Choroid plexus epithelial cell (primary cell): ENCODE results near the gene PTPN13.

Experiments used
- DNase-seq: peaks from one replicate; pipeline ENCODE4 v3.0.0-alpha.2; 2010; ENCODE audit warnings: low read depth
- H3K4me3 ChIP-seq: 2 replicates; pipeline ENCODE4 v1.5.1; 2011; ENCODE audit warnings: low read depth, mild to moderate bottlenecking, control low read depth, low read length, moderate library complexity
- CTCF ChIP-seq: conservative IDR thresholded peaks from 2 replicates; pipeline ENCODE4 v1.5.1; 2011; ENCODE audit warnings: low read depth, mild to moderate bottlenecking, control low read depth, inconsistent platforms, low read length, moderate library complexity

PTPN13 gene

GRCh38 chr4:86721412-86721811, 127.3 kb downstream of the PTPN13 start:
- no peak for TF ChIP-seq CTCF
- no peak overlapping the region for H3K4me3 ChIP-seq
- no peak for DNase-seq

- no peak overlapping the region for H3K4me3 ChIP-seq
- TF ChIP-seq CTCF, result no peak
- DNase-seq, result peak; percentile 10
Measured at GRCh38 chr4:86730310-86730709, 136.2 kb downstream of the PTPN13 start.

- no peak for TF ChIP-seq CTCF
- H3K4me3 ChIP-seq, result no peak overlapping the region
- DNase-seq, result no peak
Measured at GRCh38 chr4:86737244-86737643, 143.1 kb downstream of the PTPN13 start.

- TF ChIP-seq CTCF, result no peak
- no peak overlapping the region for H3K4me3 ChIP-seq
- no peak for DNase-seq
Measured at GRCh38 chr4:86741846-86742245, 147.7 kb downstream of the PTPN13 start.

- no peak for DNase-seq
- no peak for TF ChIP-seq CTCF
- H3K4me3 ChIP-seq, result no peak overlapping the region
Measured at GRCh38 chr4:86744570-86744969, 150.5 kb downstream of the PTPN13 start.

GRCh38 chr4:86749121-86749520, 155.0 kb downstream of the PTPN13 start:
- DNase-seq, result no peak
- TF ChIP-seq CTCF, result no peak
- no peak overlapping the region for H3K4me3 ChIP-seq

GRCh38 chr4:86755388-86755787, 161.3 kb downstream of the PTPN13 start:
- DNase-seq, result no peak
- H3K4me3 ChIP-seq, result no peak overlapping the region
- no peak for TF ChIP-seq CTCF
